ENCODE results near the gene CLASP1. TPM values are rescaled to one million over a fixed set of nuclear protein-coding genes. Genes with fewer than 3 reads are reported as not detected.

Gene CLASP1
- total and polyA plus RNA-seq, 2 donors (not counting 3 experiments of a cell fraction or from before 2014, with no cell fraction given) = 10.0 to 57.9 TPM

DNA sequence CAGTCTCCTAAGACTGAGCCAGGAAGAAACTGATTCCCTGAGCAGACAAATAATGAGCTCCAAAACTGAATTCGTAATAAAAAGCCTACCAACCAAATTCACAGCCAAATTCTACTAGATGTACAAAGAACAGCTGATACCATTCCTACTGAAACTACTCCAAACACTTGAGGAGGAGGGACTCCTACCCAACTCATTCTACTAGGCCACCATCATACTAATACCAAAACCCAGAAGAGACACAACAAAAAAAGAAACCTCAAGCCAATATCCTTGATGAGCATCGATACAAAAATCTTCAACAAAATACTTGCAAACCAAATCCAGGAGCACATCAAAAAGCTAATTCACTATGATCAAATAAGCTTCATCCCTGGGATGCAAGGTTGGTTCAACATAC is 98.6 kb downstream of the CLASP1 start:
- no peak overlapping the region for H3K4me3 ChIP-seq (replicated peaks in 1 of 3; ENCODE audit: insufficient read depth in 1 of 3, low read depth in 1 of 3, low read length in 3 of 3)
- intact Hi-C loops (cut with micrococcal nuclease) = no loop called here
- TF ChIP-seq GATA2 (IDR thresholded peaks at IDR 0.05; ENCODE audit: insufficient read depth, insufficient read length, low read depth, low read length) = no peak
- no peak for TF ChIP-seq FOS (IDR thresholded peaks at IDR 0.05; ENCODE audit: borderline replicate concordance, insufficient read depth, low read length)
- TF ChIP-seq POLR2AphosphoS5 (IDR thresholded peaks at IDR 0.05; ENCODE audit: insufficient read depth, low read depth, low read length) = no peak
- no peaks in the 10 kb centered on the region for H3K9me1 ChIP-seq (replicated peaks; ENCODE audit: control insufficient read depth, extremely low read depth, insufficient read depth, low read length)
- H4K20me1 ChIP-seq (replicated peaks; ENCODE audit: control insufficient read depth, extremely low read depth, insufficient read depth, low read length) = peaks cover 3% of the 10 kb centered on the region
- no peak overlapping the region for H3K4me2 ChIP-seq (ENCODE audit: insufficient read depth, low read length)
- FAIRE-seq (peak; percentile 28), DNase-seq (ENCODE audit: low read depth, low spot score) (no peak)
- H3K27ac ChIP-seq (ENCODE audit: insufficient read depth, low read depth, low read length) = no peak overlapping the region
- peaks cover 48% of the 10 kb centered on the region for H3K79me2 ChIP-seq (ENCODE audit: control insufficient read depth, insufficient read depth, low read length)
- dilution Hi-C loops (cut with MboI; ENCODE audit: extremely low pct_ligation_motif_present, low sequenced_read_pairs) = no loop called here
- no peaks in the 10 kb centered on the region for H3K9me3 ChIP-seq (replicated peaks; ENCODE audit: control insufficient read depth, insufficient read depth, low read length)
- ChIA-PET CTCF (interaction anchor here (1.2 kb wide), 2 partner anchors 18 to 22 kb away, joined by 3 read pairs; no protein-coding TSS in a partner anchor), POLR2A (no interaction called here)
- no peaks in the 10 kb centered on the region for H3K27me3 ChIP-seq (ENCODE audit: control insufficient read depth in 2 of 2, insufficient read depth in 2 of 2, low read length in 2 of 2)
- BruUV-seq (replicated peaks) = no TSS peak
- no peaks in the 10 kb centered on the region for H3K4me1 ChIP-seq (ENCODE audit: control insufficient read depth, extremely low read depth, insufficient read depth, low read length)
- no peaks in the 10 kb centered on the region for H3K36me3 ChIP-seq (ENCODE audit: control insufficient read depth in 2 of 2, extremely low read depth in 1 of 2, insufficient read depth in 2 of 2, low read length in 2 of 2)
- no peak overlapping the region for H3K9ac ChIP-seq (replicated peaks; ENCODE audit: extremely low read depth, insufficient read depth, low read length)
- no peak overlapping the region for H2AFZ ChIP-seq (ENCODE audit: low read depth, low read length)

- no TSS peak for BruUV-seq (replicated peaks)
- dilution Hi-C loops (cut with MboI; ENCODE audit: extremely low pct_ligation_motif_present, low sequenced_read_pairs) = no loop called here
These were observed 101.6 kb downstream of the CLASP1 start for GRCh38 chr2:121547646-121548045.

More at GRCh38 chr2:121547646-121548045, 101.6 kb downstream of the CLASP1 start:
- DNase-seq (ENCODE audit: low read depth, low spot score) = no peak
- intact Hi-C loops (cut with micrococcal nuclease) = no loop called here
- no peaks in the 10 kb centered on the region for H3K36me3 ChIP-seq (ENCODE audit: control insufficient read depth in 2 of 2, extremely low read depth in 1 of 2, insufficient read depth in 2 of 2, low read length in 2 of 2)
- no peak overlapping the region for H3K4me3 ChIP-seq (replicated peaks in 1 of 3; ENCODE audit: insufficient read depth in 1 of 3, low read depth in 1 of 3, low read length in 3 of 3)
- ChIA-PET POLR2A (no interaction called here), CTCF (interaction anchor here (1.5 kb wide), 1 partner anchor 17 kb away, joined by 6 read pairs; the partner anchor contains the start of gene RNU4ATAC)
- no peak overlapping the region for H3K27ac ChIP-seq (ENCODE audit: insufficient read depth, low read depth, low read length)
- H3K79me2 ChIP-seq (ENCODE audit: control insufficient read depth, insufficient read depth, low read length) = peaks cover 59% of the 10 kb centered on the region
- TF ChIP-seq MYC (IDR thresholded peaks at IDR 0.05; ENCODE audit: low read depth, low read length) = no peak
- TF ChIP-seq EZH2 (IDR thresholded peaks at IDR 0.05; ENCODE audit: borderline replicate concordance, low read depth, low read length, severe bottlenecking) = no peak
- TF ChIP-seq POLR2A (IDR thresholded peaks at IDR 0.05; ENCODE audit: low read depth, low read length) = no peak
- no peak for TF ChIP-seq MAX (IDR thresholded peaks at IDR 0.05; ENCODE audit: insufficient read depth, insufficient read length)
- TF ChIP-seq JUN (IDR thresholded peaks at IDR 0.05; ENCODE audit: borderline replicate concordance, insufficient read depth, insufficient read length, low read depth) = no peak
- no peak for TF ChIP-seq POLR2AphosphoS5 (IDR thresholded peaks at IDR 0.05; ENCODE audit: insufficient read depth, low read depth, low read length)
- TF ChIP-seq, protein P1, sequence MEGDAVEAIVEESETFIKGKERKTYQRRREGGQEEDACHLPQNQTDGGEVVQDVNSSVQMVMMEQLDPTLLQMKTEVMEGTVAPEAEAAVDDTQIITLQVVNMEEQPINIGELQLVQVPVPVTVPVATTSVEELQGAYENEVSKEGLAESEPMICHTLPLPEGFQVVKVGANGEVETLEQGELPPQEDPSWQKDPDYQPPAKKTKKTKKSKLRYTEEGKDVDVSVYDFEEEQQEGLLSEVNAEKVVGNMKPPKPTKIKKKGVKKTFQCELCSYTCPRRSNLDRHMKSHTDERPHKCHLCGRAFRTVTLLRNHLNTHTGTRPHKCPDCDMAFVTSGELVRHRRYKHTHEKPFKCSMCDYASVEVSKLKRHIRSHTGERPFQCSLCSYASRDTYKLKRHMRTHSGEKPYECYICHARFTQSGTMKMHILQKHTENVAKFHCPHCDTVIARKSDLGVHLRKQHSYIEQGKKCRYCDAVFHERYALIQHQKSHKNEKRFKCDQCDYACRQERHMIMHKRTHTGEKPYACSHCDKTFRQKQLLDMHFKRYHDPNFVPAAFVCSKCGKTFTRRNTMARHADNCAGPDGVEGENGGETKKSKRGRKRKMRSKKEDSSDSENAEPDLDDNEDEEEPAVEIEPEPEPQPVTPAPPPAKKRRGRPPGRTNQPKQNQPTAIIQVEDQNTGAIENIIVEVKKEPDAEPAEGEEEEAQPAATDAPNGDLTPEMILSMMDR (IDR thresholded peaks at IDR 0.05; ENCODE audit: extremely low read depth in 1 of 2, insufficient read depth in 1 of 2, low read depth in 1 of 2, low read length in 2 of 2) = no peak
- no peak for TF ChIP-seq FOS (IDR thresholded peaks at IDR 0.05; ENCODE audit: borderline replicate concordance, insufficient read depth, low read length)
- no peak for TF ChIP-seq GATA2 (IDR thresholded peaks at IDR 0.05; ENCODE audit: insufficient read depth, insufficient read length, low read depth, low read length)
- H3K27me3 ChIP-seq (ENCODE audit: control insufficient read depth in 2 of 2, insufficient read depth in 2 of 2, low read length in 2 of 2) = no peaks in the 10 kb centered on the region
- H3K4me2 ChIP-seq (ENCODE audit: insufficient read depth, low read length) = no peak overlapping the region
- FAIRE-seq = no peak
- H3K9ac ChIP-seq (replicated peaks; ENCODE audit: extremely low read depth, insufficient read depth, low read length) = no peak overlapping the region
- H3K4me1 ChIP-seq (ENCODE audit: control insufficient read depth, extremely low read depth, insufficient read depth, low read length) = no peaks in the 10 kb centered on the region
- H3K9me1 ChIP-seq (replicated peaks; ENCODE audit: control insufficient read depth, extremely low read depth, insufficient read depth, low read length) = no peaks in the 10 kb centered on the region
- no peaks in the 10 kb centered on the region for H3K9me3 ChIP-seq (replicated peaks; ENCODE audit: control insufficient read depth, insufficient read depth, low read length)
- H2AFZ ChIP-seq (ENCODE audit: low read depth, low read length) = no peak overlapping the region
- H4K20me1 ChIP-seq (replicated peaks; ENCODE audit: control insufficient read depth, extremely low read depth, insufficient read depth, low read length) = peaks cover 3% of the 10 kb centered on the region

Data from endothelial cell of umbilical vein (primary cell).